HepG2 (cell line): Measurements from ENCODE around the gene JMJD8. TPM values are rescaled to one million over a fixed set of nuclear protein-coding genes. Genes with fewer than 3 reads are reported as not detected.

Experiments
- ATAC-seq: fragments of 200-7000 bp; cut with Tn5 transposase; 3 replicates; pipeline ENCODE4 v1.9.1; 2020; ENCODE audit warnings: mild to moderate bottlenecking, moderate library complexity
- BruUV-seq: library from RNA; stranded (reverse); fragments of 400-500 nt; replicated peaks from 2 replicates; lab custom pipeline; 2021; lab: Mats Ljungman, UMichigan
- CTCF ChIA-PET: fragments of 300-600 bp; formaldehyde crosslinking; extraction: SDS; loops from one replicate; lab custom pipeline; 2021; ENCODE audit warnings: low total read pairs, inconsistent platforms, low intra/inter-chr PET ratio; lab: Yijun Ruan, JAX
- POLR2A ChIA-PET: fragments of 350-600 bp; sonication (Branson Sonifier 250); formaldehyde crosslinking; loops from one replicate; lab custom pipeline; 2020; ENCODE audit warnings: antibody characterized with exemption, inconsistent platforms; lab: Yijun Ruan, JAX
- DNase-seq: peaks from one replicate; pipeline ENCODE4 v3.0.0-alpha.2; 2015; ENCODE audit warnings: low spot score
- FAIRE-seq: peaks from 3 replicates; lab custom pipeline; 2011; peaks lifted over from hg19 to GRCh38; lab: Jason Lieb, UNC
- H2AFZ ChIP-seq: one replicate; pipeline ENCODE4 v1.6.1; 2011; ENCODE audit warnings: low read length, inconsistent platforms
- H3K27ac ChIP-seq: fragments of 300-600 bp; 3 replicates; pipeline ENCODE4 v1.8.0; 2011; ENCODE audit warnings: mixed run types, mild to moderate bottlenecking, mixed read lengths, low read length, inconsistent platforms; ENCODE audit not compliant: insufficient read depth; ENCODE audit errors: extremely low read length
- H3K27me3 ChIP-seq, 2 experiments: fragments of 200-600 bp in 1 of 2; 2 replicates in 1 of 2; 3 replicates in 1 of 2; pipeline versions ENCODE4 v1.6.0 to v1.8.0; 2011; ENCODE audit warnings: low read length in 2 of 2, mild to moderate bottlenecking in 2 of 2, moderate library complexity in 2 of 2, inconsistent platforms in 1 of 2; ENCODE audit not compliant: insufficient read depth in 2 of 2, control insufficient read depth in 1 of 2
- H3K36me3 ChIP-seq, 2 experiments: fragments of 200-600 bp in 1 of 2; replicated peaks in 1 of 2; 2 replicates in 1 of 2; 3 replicates in 1 of 2; pipeline versions ENCODE4 v1.5.1 to v1.8.0; 2011; ENCODE audit warnings: low read length in 2 of 2, inconsistent platforms in 1 of 2; ENCODE audit not compliant: insufficient read depth in 2 of 2, control insufficient read depth in 1 of 2
- H3K4me1 ChIP-seq: 2 replicates; pipeline ENCODE4 v1.5.1; 2012; ENCODE audit warnings: low read length, inconsistent platforms; ENCODE audit not compliant: insufficient read depth
- H3K4me2 ChIP-seq: 2 replicates; pipeline ENCODE4 v1.6.0; 2011; ENCODE audit warnings: low read depth, low read length, inconsistent platforms
- H3K4me3 ChIP-seq, 3 experiments: fragments of 200-600 bp in 1 of 3; sonication (generic), shearing (Covaris generic) in 1 of 3; replicated peaks in 1 of 3; 2 replicates each; pipeline ENCODE4 v1.5.1; 2011 to 2016; ENCODE audit warnings: low read length in 3 of 3, inconsistent platforms in 2 of 3, low read depth in 2 of 3, mild to moderate bottlenecking in 2 of 3, control low read depth in 1 of 3, mixed read lengths in 1 of 3; ENCODE audit not compliant: insufficient read depth in 1 of 3
- H3K79me2 ChIP-seq: one replicate; pipeline ENCODE4 v1.6.1; 2011; ENCODE audit warnings: low read length, inconsistent platforms; ENCODE audit not compliant: insufficient read depth
- H3K9ac ChIP-seq: 2 replicates; pipeline ENCODE4 v1.6.0; 2011; ENCODE audit warnings: mild to moderate bottlenecking, low read depth, low read length, inconsistent platforms; ENCODE audit not compliant: insufficient read depth
- H3K9me3 ChIP-seq: 2 replicates; pipeline ENCODE4 v1.5.1; 2012; ENCODE audit warnings: mild to moderate bottlenecking, low read length
- H4K20me1 ChIP-seq: 2 replicates; pipeline ENCODE4 v1.6.0; 2011; ENCODE audit warnings: inconsistent platforms, mild to moderate bottlenecking, low read length, moderate library complexity; ENCODE audit not compliant: insufficient read depth
- BRD4 ChIP-seq: sonication (generic); formaldehyde crosslinking; IDR thresholded peaks from 2 replicates; pipeline ENCODE4 v1.4.0; 2020; ENCODE audit warnings: missing genetic modification reagents
- CREM ChIP-seq, 2 experiments: sonication (generic) in 1 of 2; formaldehyde crosslinking in 1 of 2; IDR thresholded peaks; 2 replicates each; pipeline versions ENCODE4 v1.4.0 to v1.6.1; 2016 to 2020; ENCODE audit warnings: antibody characterized with exemption in 1 of 2, mild to moderate bottlenecking in 1 of 2, missing genetic modification reagents in 1 of 2
- HOXA3 ChIP-seq: sonication (generic); formaldehyde crosslinking; IDR thresholded peaks from 2 replicates; pipeline ENCODE4 v1.5.0; 2020; ENCODE audit warnings: missing genetic modification reagents
- KDM2A ChIP-seq: sonication (generic); formaldehyde crosslinking; IDR thresholded peaks from 2 replicates; pipeline ENCODE4 v1.4.0; 2020; ENCODE audit warnings: low read depth, missing genetic modification reagents, borderline replicate concordance
- MED13 ChIP-seq: sonication (generic); formaldehyde crosslinking; IDR thresholded peaks from 2 replicates; pipeline ENCODE4 v1.5.0; 2020; ENCODE audit warnings: missing genetic modification reagents
- MTA3 ChIP-seq: sonication (generic); formaldehyde crosslinking; IDR thresholded peaks from 2 replicates; pipeline ENCODE4 v1.4.0; 2020; ENCODE audit warnings: missing genetic modification reagents
- NCOA1 ChIP-seq: sonication (generic); formaldehyde crosslinking; IDR thresholded peaks from 2 replicates; pipeline ENCODE4 v1.9.0; 2021; ENCODE audit warnings: missing genetic modification reagents
- NRL ChIP-seq: sonication (generic); formaldehyde crosslinking; IDR thresholded peaks from 2 replicates; pipeline ENCODE4 v1.5.0; 2020; ENCODE audit warnings: missing genetic modification reagents, mild to moderate bottlenecking, moderate library complexity, borderline replicate concordance
- PAXIP1 ChIP-seq: sonication (generic); formaldehyde crosslinking; conservative IDR thresholded peaks from 2 replicates; pipeline ENCODE4 v1.4.0; 2020; ENCODE audit warnings: mild to moderate bottlenecking, missing genetic modification reagents, moderate library complexity
- PHF21A ChIP-seq: sonication (generic); formaldehyde crosslinking; IDR thresholded peaks from 2 replicates; pipeline ENCODE4 v1.5.0; 2020; ENCODE audit warnings: mild to moderate bottlenecking, missing genetic modification reagents
- ZBTB26 ChIP-seq: IDR thresholded peaks from 2 replicates; pipeline ENCODE4 v1.6.1; 2016; ENCODE audit warnings: missing compliant biosample characterization, missing genetic modification reagents, borderline replicate concordance
- ZNF121 ChIP-seq: sonication (generic); formaldehyde crosslinking; IDR thresholded peaks from 2 replicates; pipeline ENCODE4 v1.5.0; 2020; ENCODE audit warnings: mild to moderate bottlenecking, missing genetic modification reagents
- ZNF570 ChIP-seq: sonication (generic); formaldehyde crosslinking; IDR thresholded peaks from 2 replicates; pipeline ENCODE4 v1.4.0; 2020; ENCODE audit warnings: mild to moderate bottlenecking, missing genetic modification reagents, borderline replicate concordance
- ZNF749 ChIP-seq: sonication (generic); formaldehyde crosslinking; IDR thresholded peaks from 2 replicates; pipeline ENCODE4 v1.8.0; 2022; ENCODE audit warnings: mild to moderate bottlenecking, missing genetic modification reagents, moderate library complexity, borderline replicate concordance
- ZNF768 ChIP-seq: sonication (generic); formaldehyde crosslinking; IDR thresholded peaks from 2 replicates; pipeline ENCODE4 v1.4.0; 2020; ENCODE audit warnings: missing genetic modification reagents
- WGBS: methylation state at CpG from one replicate; pipeline ENCODE4 v1.1.6; 2017; ENCODE audit warnings: low lambda C conversion rate; 5-methylcytosine and 5-hydroxymethylcytosine counted together
- in situ Hi-C: cut with HindIII; loops from 2 replicates; pipeline ENCODE4 v1.10.0; 2017; ENCODE audit warnings: low pct_unique_long_range_greater_than_20kb; ENCODE audit not compliant: extremely low pct_ligation_motif_present
- intact Hi-C: fragments of 100-400 bp; cut with micrococcal nuclease; formaldehyde crosslinking; loops from one replicate; pipeline ENCODE4 v1.10.0; 2022; ENCODE audit not compliant: unreplicated experiment
- polyA plus RNA-seq, 8 experiments: library from polyadenylated mRNA; depleted of rRNA in 3 of 8; stranded (reverse) in 7 of 8; unstranded in 1 of 8; fragments of >200 nt; fragmentation: Illumina TruSeq in 4 of 8; extraction: Trizol in 4 of 8; gene quantifications; 2 replicates each; pipeline versions ENCODE4 v1.2.1 to v1.2.3, GENCODE V29; 2011 to 2016; ENCODE audit warnings: low read depth in 4 of 8, missing spikeins in 1 of 8, mixed read lengths in 1 of 8; ENCODE audit not compliant: insufficient read depth in 1 of 8
- total RNA-seq, 5 experiments: library from RNA; depleted of rRNA; stranded (reverse); fragments of >200 nt; fragmentation: Illumina TruSeq; extraction: Trizol; gene quantifications; 2 replicates each; pipeline ENCODE4 v1.2.3, GENCODE V29; 2016; ENCODE audit warnings: low read depth in 1 of 5
- TF ChIP-seq, protein P1 (sequence below): sonication (generic); formaldehyde crosslinking; IDR thresholded peaks from 2 replicates; pipeline ENCODE4 v1.9.0; 2021; ENCODE audit warnings: missing genetic modification reagents, mild to moderate bottlenecking, borderline replicate concordance

JMJD8 gene
- total and polyA plus RNA-seq, 2 of the 13 experiments (the other 11 are each of a cell fraction or from before 2014, with no cell fraction given), result 2.6 to 11.8 TPM

DNA sequence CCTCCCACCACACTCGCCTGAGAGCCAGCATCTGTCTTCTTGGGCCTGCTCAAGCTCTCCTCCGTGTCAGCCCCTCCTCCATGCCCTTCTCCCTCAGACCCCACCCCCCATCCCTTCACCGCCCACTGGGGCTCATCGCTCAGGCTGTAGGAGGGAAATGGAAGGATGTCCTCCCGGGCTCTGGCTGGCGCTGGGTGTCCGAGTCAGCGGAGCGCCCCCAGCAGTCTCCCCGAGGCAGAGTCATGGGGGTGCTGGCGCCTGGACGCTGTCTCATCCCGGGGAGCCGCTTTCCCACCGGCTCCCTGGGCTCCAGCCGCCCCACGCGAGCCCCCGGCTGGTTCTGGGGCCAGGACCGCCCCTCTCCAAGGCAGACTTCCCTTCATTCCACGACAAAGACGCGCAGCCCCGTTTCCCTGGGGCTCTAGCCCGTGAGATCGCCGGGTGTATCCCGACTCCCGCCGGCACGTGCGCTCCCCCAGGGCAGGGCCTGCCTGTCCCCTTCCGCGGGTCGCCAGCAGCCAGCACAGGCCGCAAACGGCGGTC, 36.4 kb upstream of the JMJD8 start (continued):
- 0 out of 2 replicates have a peak, but pooled peaks have one; percentile 10 for TF ChIP-seq ZBTB26 (CRISPR knock-in tag)
- TF ChIP-seq NCOA1 (CRISPR knock-in tag), result 0 out of 2 replicates have a peak, but pooled peaks have one; percentile 58
- TF ChIP-seq NRL (CRISPR knock-in tag), result peak; percentile 30; the same call in 1 of the 2 replicates
- TF ChIP-seq ZNF121 (CRISPR knock-in tag), result peak; percentile 61
- TF ChIP-seq KDM2A, result peak; percentile 79
- TF ChIP-seq, all 625 proteins: peak for 53

DNA sequence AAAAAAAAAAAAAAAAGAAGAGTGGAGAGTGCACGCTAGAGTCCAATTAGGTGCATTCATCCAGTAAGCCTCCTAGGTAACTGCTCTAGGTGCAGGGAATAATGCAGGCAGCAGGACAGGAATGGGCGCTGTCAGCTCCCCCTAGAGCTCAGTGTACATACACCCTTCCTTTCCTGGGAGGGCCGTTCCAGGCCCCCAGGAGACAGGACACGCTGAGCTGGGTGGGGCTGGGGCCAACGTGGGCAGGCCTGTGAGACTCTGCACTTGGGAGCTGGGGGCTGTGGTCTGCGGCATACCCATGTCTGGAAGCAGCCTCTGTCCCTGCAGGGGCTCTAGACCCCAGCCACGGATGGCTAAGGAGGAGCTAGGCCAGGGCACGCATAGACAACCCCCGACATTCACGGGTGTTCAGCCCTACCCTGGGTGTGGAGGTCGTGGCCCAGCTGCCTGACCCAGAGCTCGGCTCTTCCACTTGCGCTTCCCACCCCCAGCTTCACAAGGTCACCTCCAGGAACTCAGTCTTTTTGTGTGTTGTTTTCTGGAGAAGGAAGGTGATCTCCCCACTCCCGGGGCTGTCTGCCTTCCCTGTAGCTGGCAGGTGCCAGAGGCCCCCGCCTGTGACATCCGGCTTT, 35.8 kb upstream of the JMJD8 start:
- POLR2A ChIA-PET, result interaction anchor here (0.9 to 2.5 kb wide), 10 partner anchors 10 to 183 kb away, joined by 3 to 22 read pairs (median 6); partner anchors contain the start of genes CHTF18, CIAO3, MSLN and RHBDL1
- CTCF ChIA-PET, result no interaction called here
- H3K36me3 ChIP-seq, result no peaks in the 10 kb centered on the region
- peak overlapping the region; percentile 77 to 95 (median 85) for H3K4me3 ChIP-seq
- in situ Hi-C loops (no loop called here), intact Hi-C loops (no loop called here)
- H3K4me2 ChIP-seq, result peak overlapping the region; percentile 100
- H3K27ac ChIP-seq, result peak overlapping the region; percentile 88
- under 1% methylated on average over 10 of the region's 16 CpGs for WGBS
- peaks cover 5% of the 10 kb centered on the region for H4K20me1 ChIP-seq
- no peak overlapping the region for H2AFZ ChIP-seq
- no peaks in the 10 kb centered on the region for H3K27me3 ChIP-seq
- FAIRE-seq (peak; percentile 68), ATAC-seq (peak; percentile 43), DNase-seq (peak; percentile 66)
- H3K9me3 ChIP-seq, result no peaks in the 10 kb centered on the region
- BruUV-seq, result TSS peak; percentile 85
- peaks cover 38% of the 10 kb centered on the region for H3K4me1 ChIP-seq
- H3K9ac ChIP-seq, result peak overlapping the region; percentile 88
- peaks cover 3% of the 10 kb centered on the region for H3K79me2 ChIP-seq
- TF ChIP-seq KDM2A (no peak), ZNF749 (CRISPR knock-in tag) (no peak), PHF21A (CRISPR knock-in tag) (no peak; the same call in 1 of the 2 replicates), MED13 (CRISPR knock-in tag) (0 out of 2 replicates have a peak, but pooled peaks have one; percentile 6), BRD4 (CRISPR knock-in tag) (no peak), ZNF570 (CRISPR knock-in tag) (no peak), CREM (IDR thresholded peaks at IDR 0.05) (no peak), CREM (CRISPR knock-in tag; IDR thresholded peaks at IDR 0.05) (no peak), MTA3 (CRISPR knock-in tag) (no peak), ZNF768 (CRISPR knock-in tag) (no peak), PAXIP1 (CRISPR knock-in tag) (no peak), HOXA3 (CRISPR knock-in tag) (no peak)
- TF ChIP-seq, protein P1, sequence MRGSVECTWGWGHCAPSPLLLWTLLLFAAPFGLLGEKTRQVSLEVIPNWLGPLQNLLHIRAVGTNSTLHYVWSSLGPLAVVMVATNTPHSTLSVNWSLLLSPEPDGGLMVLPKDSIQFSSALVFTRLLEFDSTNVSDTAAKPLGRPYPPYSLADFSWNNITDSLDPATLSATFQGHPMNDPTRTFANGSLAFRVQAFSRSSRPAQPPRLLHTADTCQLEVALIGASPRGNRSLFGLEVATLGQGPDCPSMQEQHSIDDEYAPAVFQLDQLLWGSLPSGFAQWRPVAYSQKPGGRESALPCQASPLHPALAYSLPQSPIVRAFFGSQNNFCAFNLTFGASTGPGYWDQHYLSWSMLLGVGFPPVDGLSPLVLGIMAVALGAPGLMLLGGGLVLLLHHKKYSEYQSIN (CRISPR knock-in tag), result no peak
